Upper lobe of right lung (tissue), 1 donor: ENCODE measurements around the gene GPSM1. TPM values are rescaled to one million over a fixed set of nuclear protein-coding genes. Genes with fewer than 3 reads are reported as not detected.

Source experiments
- ATAC-seq: fragments of 200-7000 bp; cut with Tn5 transposase; one replicate; pipeline ENCODE4 v1.9.1; 2020; ENCODE audit warnings: mild to moderate bottlenecking, moderate library complexity
- DNase-seq: peaks from one replicate; pipeline ENCODE4 v3.0.0-alpha.2; 2020
- H3K27ac ChIP-seq: fragments of 200-600 bp; one replicate; pipeline ENCODE4 v1.8.0; 2022
- H3K27me3 ChIP-seq: fragments of 200-600 bp; one replicate; pipeline ENCODE4 v1.8.0; 2022; ENCODE audit warnings: mild to moderate bottlenecking
- H3K36me3 ChIP-seq: fragments of 200-600 bp; one replicate; pipeline ENCODE4 v1.8.0; 2022
- H3K4me1 ChIP-seq: fragments of 200-600 bp; one replicate; pipeline ENCODE4 v1.8.0; 2022
- H3K4me3 ChIP-seq: fragments of 200-600 bp; one replicate; pipeline ENCODE4 v1.8.0; 2022; ENCODE audit warnings: mild to moderate bottlenecking
- H3K9me3 ChIP-seq: fragments of 200-600 bp; one replicate; pipeline ENCODE4 v1.8.0; 2022
- CTCF ChIP-seq: fragments of 200-600 bp; IDR thresholded peaks from one replicate; pipeline ENCODE4 v1.8.0; 2022; ENCODE audit warnings: antibody characterized with exemption
- intact Hi-C: fragments of 100-400 bp; cut with DNase I; formaldehyde crosslinking; loops from one replicate; pipeline ENCODE4 v1.11.0; 2022
- total RNA-seq: library from RNA; stranded (reverse); fragmentation: NEBNext Ultra II Directional; extraction: Animal tissue kit (Norgen Biotek cat#: 25700); gene quantifications from one replicate; pipeline ENCODE4 v1.2.1, GENCODE V29; 2021
- donor health status: DM: no; HTN: yes; CAD: no; lungs with severe emphysema.

GPSM1 gene
- total RNA-seq, 1 donor from 2014 or later = 27.3 TPM

GRCh38 chr9:136359774-136360718 lies 32.7 kb downstream of the GPSM1 start:
- Histone ChIP-seq H3K36me3 (peaks cover 4% of the 10 kb centered on the region), H3K27me3 (no peaks in the 10 kb centered on the region), H3K9me3 (no peaks in the 10 kb centered on the region), H3K4me3 (no peak overlapping the region), H3K4me1 (peaks cover 12% of the 10 kb centered on the region), H3K27ac (no peak overlapping the region)
- intact Hi-C loops = no loop called here
- ATAC-seq (no peak), DNase-seq (no peak)
- TF ChIP-seq CTCF = no peak

GRCh38 chr9:136361047-136361753 lies 33.9 kb downstream of the GPSM1 start:
- H3K27ac ChIP-seq = peak overlapping the region; percentile 30
- intact Hi-C loops = no loop called here

GRCh38 chr9:136361754-136362449 lies 34.6 kb downstream of the GPSM1 start:
- no peak for DNase-seq
- ATAC-seq = no peak
- Histone ChIP-seq H3K27me3 (no peaks in the 10 kb centered on the region), H3K4me3 (no peak overlapping the region), H3K4me1 (peaks cover 12% of the 10 kb centered on the region), H3K27ac (no peak overlapping the region), H3K9me3 (no peaks in the 10 kb centered on the region), H3K36me3 (no peaks in the 10 kb centered on the region)
- intact Hi-C loops = no loop called here
- TF ChIP-seq CTCF = no peak

More at GRCh38 chr9:136361047-136361753, 33.9 kb downstream of the GPSM1 start:
- Histone ChIP-seq H3K36me3 (peaks cover 4% of the 10 kb centered on the region), H3K9me3 (no peaks in the 10 kb centered on the region), H3K4me3 (no peak overlapping the region), H3K27me3 (no peaks in the 10 kb centered on the region), H3K4me1 (peaks cover 12% of the 10 kb centered on the region)
- ATAC-seq (no peak), DNase-seq (no peak)
- TF ChIP-seq CTCF = no peak

- ATAC-seq = no peak
- intact Hi-C loops = no loop called here
- DNase-seq = no peak
These were observed 35.1 kb downstream of the GPSM1 start for GRCh38 chr9:136362450-136362784.

More at GRCh38 chr9:136362450-136362784, 35.1 kb downstream of the GPSM1 start:
- H3K27ac ChIP-seq = peak overlapping the region; percentile 30
- H3K4me1 ChIP-seq = peaks cover 12% of the 10 kb centered on the region
- H3K4me3 ChIP-seq = no peak overlapping the region
- H3K36me3 ChIP-seq = no peaks in the 10 kb centered on the region
- H3K9me3 ChIP-seq = no peaks in the 10 kb centered on the region
- TF ChIP-seq CTCF = no peak
- no peaks in the 10 kb centered on the region for H3K27me3 ChIP-seq
